NB4 (cell line): ENCODE results near the gene OR10H1.

Experiments used
- CTCF ChIP-seq: IDR thresholded peaks from one replicate; pipeline ENCODE4 v1.5.1; 2012; ENCODE audit warnings: low read depth, low read length
- MAX ChIP-seq: IDR thresholded peaks from 2 replicates; pipeline ENCODE4 v1.6.1; 2011; ENCODE audit warnings: low read depth, low read length
- MYC ChIP-seq: IDR thresholded peaks from 2 replicates; pipeline ENCODE4 v1.6.1; 2011; ENCODE audit warnings: low read depth, low read length
- POLR2A ChIP-seq: IDR thresholded peaks from 2 replicates; pipeline ENCODE4 v1.6.1; 2011; ENCODE audit warnings: mild to moderate bottlenecking; ENCODE audit not compliant: insufficient read length; ENCODE audit errors: extremely low read depth

DNA sequence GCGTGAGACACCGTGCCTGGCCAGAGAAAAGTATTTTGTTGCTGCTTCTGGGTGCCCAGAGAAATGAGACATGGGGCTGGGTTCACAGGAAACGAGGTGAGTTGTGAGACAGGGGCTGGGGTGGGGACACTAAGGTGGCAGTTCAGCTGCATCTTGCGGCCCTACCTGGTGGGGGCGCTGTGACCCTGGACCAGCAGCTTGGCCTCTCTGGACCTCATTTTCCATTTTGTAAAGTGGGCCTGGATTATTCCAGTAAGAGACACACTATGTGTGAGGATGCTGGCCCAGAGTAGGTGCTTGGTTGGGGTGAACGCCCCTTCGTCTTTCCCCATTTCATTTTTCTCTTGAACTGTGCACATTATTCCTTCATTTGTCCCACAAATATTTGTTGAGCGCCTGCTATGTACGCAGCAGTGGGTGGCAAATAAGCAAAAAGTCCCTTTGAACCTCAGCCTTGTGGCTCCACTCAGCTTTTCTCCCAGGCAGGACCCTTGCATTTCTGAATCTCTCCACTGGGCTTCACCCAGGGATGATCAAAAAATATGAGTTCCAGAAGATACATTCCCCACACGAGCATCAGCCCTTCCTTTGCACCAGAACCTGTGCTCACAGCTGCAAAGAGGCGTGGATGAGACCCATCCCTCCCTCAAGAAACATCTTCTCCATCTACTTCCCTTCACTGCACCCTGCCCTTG lies 26.6 kb upstream of the OR10H1 start:
- TF ChIP-seq CTCF (peak; percentile 25), POLR2A (no peak), MAX (no peak), MYC (no peak)
